GM12864 (cell line): ENCODE measurements around the gene HOXD1.

Source experiments
- DNase-seq: peaks from one replicate; pipeline ENCODE4 v3.0.0-alpha.2; 2011; ENCODE audit warnings: low read depth
- H3K4me3 ChIP-seq: 2 replicates; pipeline ENCODE4 v1.5.1; 2011; ENCODE audit warnings: mild to moderate bottlenecking, low read depth, low read length, control low read depth
- CTCF ChIP-seq: IDR thresholded peaks from 2 replicates; pipeline ENCODE4 v1.5.1; 2011; ENCODE audit warnings: low read depth, mild to moderate bottlenecking, moderate library complexity, low read length, control low read depth, inconsistent platforms; ENCODE audit errors: missing control alignments

The HOXD1 gene

DNA sequence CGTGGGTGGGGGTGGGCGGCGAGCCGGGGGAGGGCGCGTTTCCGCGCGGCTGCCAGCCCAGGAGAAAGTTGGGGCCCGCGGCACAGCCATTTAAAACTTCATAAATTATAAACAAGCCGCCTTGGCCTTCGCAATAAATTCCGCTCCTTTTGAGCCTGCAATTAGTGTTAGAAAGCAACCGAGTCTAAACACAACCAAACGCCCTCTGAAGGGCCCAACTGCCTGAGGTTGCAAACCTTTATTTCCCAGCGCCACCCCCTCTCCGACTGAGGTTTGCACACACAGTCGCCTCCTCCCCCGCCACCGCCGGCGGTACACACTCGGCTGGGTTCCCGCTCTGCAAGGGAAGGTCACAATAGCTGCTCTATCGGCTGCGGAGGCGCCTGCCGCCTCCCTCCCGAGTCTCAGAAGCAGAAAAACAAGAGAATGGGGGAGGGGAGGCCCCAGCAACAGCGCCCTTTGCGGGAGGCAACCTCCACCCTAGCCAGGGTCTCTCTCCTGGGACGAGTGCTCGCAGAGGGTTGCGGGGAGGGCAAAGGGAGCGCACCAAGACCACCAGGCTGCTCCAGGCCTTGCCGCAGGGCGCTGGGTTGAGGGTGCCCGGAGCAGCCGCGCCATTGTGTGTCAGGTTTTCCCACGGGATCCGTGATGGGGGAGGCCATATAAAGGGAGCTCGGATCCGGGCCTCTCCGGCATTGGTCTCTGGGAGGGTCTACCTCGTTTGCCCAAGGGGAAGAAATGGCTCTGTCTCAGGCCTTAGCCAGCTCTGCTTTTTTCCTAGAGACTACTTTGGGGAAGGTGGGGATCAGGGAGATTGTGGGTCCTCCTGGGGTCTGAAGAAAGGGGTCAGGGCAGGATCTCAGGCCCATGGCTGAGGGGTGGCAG is 13.4 kb upstream of the HOXD1 start:
- peak; percentile 7 for DNase-seq
- no peak overlapping the region for H3K4me3 ChIP-seq
- no peak for TF ChIP-seq CTCF

DNA sequence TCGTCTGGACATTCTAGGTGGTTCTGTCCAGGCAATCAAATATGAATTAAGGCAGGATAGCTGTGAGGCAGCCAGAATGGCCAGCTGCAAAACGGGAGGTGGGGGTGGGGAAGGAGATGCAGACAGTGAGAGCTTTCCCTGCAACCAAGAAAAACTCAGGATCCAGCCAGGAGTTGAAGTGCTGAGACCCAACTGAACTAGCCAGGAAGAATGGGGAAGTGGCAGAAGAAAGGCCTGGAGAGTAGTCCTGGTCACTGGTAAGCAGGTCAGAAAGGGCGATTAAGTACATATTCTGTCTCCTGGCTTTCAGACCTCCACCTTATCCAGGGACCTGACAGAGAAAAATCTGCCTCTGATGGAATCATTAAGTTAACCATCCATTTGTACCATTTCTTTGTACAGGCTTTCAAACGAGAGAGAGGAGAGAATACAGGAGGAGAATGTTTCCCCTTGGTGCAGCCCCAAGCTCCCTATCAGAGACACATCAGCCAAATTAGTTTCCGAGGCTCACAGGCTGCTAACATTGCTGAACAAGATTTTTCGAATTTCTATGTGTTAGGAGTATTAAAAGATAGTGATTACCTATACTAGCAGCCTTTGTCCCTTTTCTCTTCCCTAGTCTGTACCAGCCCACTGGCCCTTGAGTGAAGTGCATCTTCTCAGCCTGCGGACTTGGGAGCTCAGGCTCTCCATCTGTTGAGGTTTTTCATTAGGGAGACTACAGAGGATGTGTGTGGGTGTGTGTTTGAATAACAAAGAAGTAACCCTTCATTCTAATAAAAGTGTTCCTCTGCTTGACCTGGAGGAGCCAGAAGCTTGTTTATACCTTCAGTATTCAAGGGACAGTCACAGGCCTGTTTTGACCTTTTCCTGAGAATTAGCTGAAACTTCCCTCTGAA is 12.5 kb upstream of the HOXD1 start:
- DNase-seq = no peak
- no peak for TF ChIP-seq CTCF
- no peak overlapping the region for H3K4me3 ChIP-seq

- no peak for DNase-seq
- no peak overlapping the region for H3K4me3 ChIP-seq
- no peak for TF ChIP-seq CTCF
These were observed 10.9 kb upstream of the HOXD1 start for GRCh38 chr2:176177580-176178037.

- peak overlapping the region; percentile 37 for H3K4me3 ChIP-seq
- no peak for DNase-seq
These were observed 10.3 kb upstream of the HOXD1 start for GRCh38 chr2:176178038-176178756.

DNA sequence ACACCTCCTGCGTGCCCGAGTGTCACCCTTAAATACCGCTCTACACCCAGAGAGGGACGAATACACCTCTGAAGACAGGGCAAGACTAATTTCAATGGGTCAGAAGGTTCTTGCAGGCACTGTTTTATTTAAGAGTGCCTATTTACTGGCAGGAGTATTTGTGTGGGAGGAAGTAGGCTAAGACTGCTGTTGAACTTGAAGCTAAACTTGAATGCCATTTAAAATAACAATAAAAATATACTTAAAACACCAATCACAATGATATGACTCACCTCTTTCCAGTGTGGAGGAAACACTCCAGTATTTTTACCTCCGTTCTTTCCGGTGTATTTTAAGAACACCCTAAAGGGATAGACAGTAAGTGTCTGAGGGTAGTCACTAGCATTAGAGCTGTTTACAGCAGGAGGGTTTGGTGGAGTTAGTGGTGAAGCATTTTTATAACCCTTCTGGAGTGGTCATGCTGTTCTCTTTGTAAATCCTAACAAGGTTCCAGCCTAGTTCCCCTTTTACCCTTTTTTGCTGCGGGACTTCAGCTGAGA is 9.6 kb upstream of the HOXD1 start:
- no peak overlapping the region for H3K4me3 ChIP-seq
- no peak for TF ChIP-seq CTCF
- DNase-seq = no peak

More at GRCh38 chr2:176178038-176178756, 10.3 kb upstream of the HOXD1 start:
- no peak for TF ChIP-seq CTCF

DNA sequence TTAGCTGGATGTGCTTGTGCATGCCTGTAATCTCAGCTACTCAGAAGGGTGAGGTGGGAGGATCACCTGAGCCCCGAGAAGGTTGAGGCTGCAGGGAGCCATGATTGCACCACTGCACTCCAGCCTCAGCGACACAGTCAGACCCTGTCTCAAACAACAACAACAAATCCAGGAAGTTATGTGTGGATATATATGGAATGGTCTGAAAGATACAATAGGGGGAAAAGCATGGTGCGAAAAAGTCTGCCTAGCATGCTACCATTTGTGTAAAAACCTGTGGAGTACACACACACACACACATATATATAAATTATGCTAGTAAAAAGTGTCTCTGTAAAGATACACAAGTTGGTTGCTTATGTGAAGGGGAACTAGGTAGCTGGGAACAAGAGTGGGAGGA is 6.9 kb upstream of the HOXD1 start:
- DNase-seq = no peak
- TF ChIP-seq CTCF = no peak
- H3K4me3 ChIP-seq = no peak overlapping the region
